Osteoblast (primary cell): ENCODE measurements around the gene RNLS. TPM values are rescaled to one million over a fixed set of nuclear protein-coding genes. Genes with fewer than 3 reads are reported as not detected.

Experiments used
- DNase-seq: peaks from one replicate; pipeline ENCODE4 v3.0.0; 2011; ENCODE audit warnings: low spot score, mixed read lengths; ENCODE audit not compliant: insufficient read length; ENCODE audit errors: missing footprints
- H2AFZ ChIP-seq: 2 replicates; pipeline ENCODE4 v1.6.0; 2011; ENCODE audit warnings: mild to moderate bottlenecking, low read length
- H3K27ac ChIP-seq: 2 replicates; pipeline ENCODE4 v1.5.1; 2011; ENCODE audit warnings: mild to moderate bottlenecking, low read depth, low read length, moderate library complexity
- H3K27me3 ChIP-seq: 2 replicates; pipeline ENCODE4 v1.6.0; 2012; ENCODE audit warnings: mild to moderate bottlenecking, control low read depth, inconsistent platforms, low read length, moderate library complexity; ENCODE audit not compliant: insufficient read depth
- H3K36me3 ChIP-seq: 2 replicates; pipeline ENCODE4 v1.5.1; 2011; ENCODE audit warnings: mild to moderate bottlenecking, low read length, control low read depth, moderate library complexity; ENCODE audit not compliant: insufficient read depth
- H3K4me1 ChIP-seq: 2 replicates; pipeline ENCODE4 v1.5.1; 2011; ENCODE audit warnings: mild to moderate bottlenecking, low read length, control low read depth, moderate library complexity; ENCODE audit not compliant: insufficient read depth
- H3K4me2 ChIP-seq: 2 replicates; pipeline ENCODE4 v1.6.0; 2011; ENCODE audit warnings: mild to moderate bottlenecking, low read length; ENCODE audit not compliant: insufficient read depth
- H3K4me3 ChIP-seq: fragments of 200-600 bp; sonication (generic); 3 replicates; pipeline ENCODE4 v1.5.1; 2012; ENCODE audit warnings: mild to moderate bottlenecking, low read length, inconsistent platforms; ENCODE audit not compliant: insufficient read depth
- H3K79me2 ChIP-seq: 2 replicates; pipeline ENCODE4 v1.6.0; 2012; ENCODE audit warnings: mild to moderate bottlenecking, low read length, control low read depth, inconsistent platforms; ENCODE audit not compliant: insufficient read depth
- H3K9me3 ChIP-seq: 2 replicates; pipeline ENCODE4 v1.5.1; 2011; ENCODE audit warnings: low read depth, low read length, control low read depth
- H4K20me1 ChIP-seq: 2 replicates; pipeline ENCODE4 v1.6.0; 2012; ENCODE audit warnings: mild to moderate bottlenecking, low read length, control low read depth; ENCODE audit not compliant: insufficient read depth
- total RNA-seq: library from RNA; depleted of rRNA; stranded (reverse); fragments of >200 nt; gene quantifications from 2 replicates; pipeline ENCODE4 v1.2.3, GENCODE V29; 2012
- TF ChIP-seq, protein P1 (sequence below): IDR thresholded peaks from 2 replicates; pipeline ENCODE4 v1.5.1; 2011; ENCODE audit warnings: mild to moderate bottlenecking, low read depth, low read length, moderate library complexity; ENCODE audit errors: extremely low read depth

RNLS gene
- total RNA-seq, 1 donor = 22.4 TPM

DNA sequence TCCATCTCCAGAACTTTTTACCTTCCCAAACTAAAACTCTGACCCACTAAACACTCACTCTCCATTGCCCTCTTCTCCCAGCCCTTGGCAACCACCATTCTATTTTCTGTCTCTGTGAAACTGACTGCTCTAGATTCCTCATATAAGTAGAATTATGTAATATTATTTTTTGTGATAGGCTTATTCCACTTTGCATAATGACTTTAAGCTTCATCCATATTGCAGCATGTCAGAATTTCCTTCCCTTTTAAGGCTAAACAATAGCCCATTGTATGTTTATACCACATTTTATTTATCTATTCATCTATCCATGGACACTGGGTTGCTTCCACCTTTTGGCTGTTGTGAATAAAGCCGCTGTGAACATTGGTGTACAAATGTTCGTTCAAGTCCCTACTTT lies 308.8 kb downstream of the RNLS start:
- Histone ChIP-seq H2AFZ (no peak overlapping the region), H3K27me3 (no peaks in the 10 kb centered on the region), H3K36me3 (no peaks in the 10 kb centered on the region), H3K9me3 (no peaks in the 10 kb centered on the region), H3K79me2 (no peaks in the 10 kb centered on the region), H3K4me2 (no peak overlapping the region), H4K20me1 (no peaks in the 10 kb centered on the region), H3K4me1 (peaks cover 26% of the 10 kb centered on the region), H3K27ac (no peak overlapping the region), H3K4me3 (no peak overlapping the region)
- no peak for DNase-seq
- TF ChIP-seq, protein P1, sequence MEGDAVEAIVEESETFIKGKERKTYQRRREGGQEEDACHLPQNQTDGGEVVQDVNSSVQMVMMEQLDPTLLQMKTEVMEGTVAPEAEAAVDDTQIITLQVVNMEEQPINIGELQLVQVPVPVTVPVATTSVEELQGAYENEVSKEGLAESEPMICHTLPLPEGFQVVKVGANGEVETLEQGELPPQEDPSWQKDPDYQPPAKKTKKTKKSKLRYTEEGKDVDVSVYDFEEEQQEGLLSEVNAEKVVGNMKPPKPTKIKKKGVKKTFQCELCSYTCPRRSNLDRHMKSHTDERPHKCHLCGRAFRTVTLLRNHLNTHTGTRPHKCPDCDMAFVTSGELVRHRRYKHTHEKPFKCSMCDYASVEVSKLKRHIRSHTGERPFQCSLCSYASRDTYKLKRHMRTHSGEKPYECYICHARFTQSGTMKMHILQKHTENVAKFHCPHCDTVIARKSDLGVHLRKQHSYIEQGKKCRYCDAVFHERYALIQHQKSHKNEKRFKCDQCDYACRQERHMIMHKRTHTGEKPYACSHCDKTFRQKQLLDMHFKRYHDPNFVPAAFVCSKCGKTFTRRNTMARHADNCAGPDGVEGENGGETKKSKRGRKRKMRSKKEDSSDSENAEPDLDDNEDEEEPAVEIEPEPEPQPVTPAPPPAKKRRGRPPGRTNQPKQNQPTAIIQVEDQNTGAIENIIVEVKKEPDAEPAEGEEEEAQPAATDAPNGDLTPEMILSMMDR = no peak

DNA sequence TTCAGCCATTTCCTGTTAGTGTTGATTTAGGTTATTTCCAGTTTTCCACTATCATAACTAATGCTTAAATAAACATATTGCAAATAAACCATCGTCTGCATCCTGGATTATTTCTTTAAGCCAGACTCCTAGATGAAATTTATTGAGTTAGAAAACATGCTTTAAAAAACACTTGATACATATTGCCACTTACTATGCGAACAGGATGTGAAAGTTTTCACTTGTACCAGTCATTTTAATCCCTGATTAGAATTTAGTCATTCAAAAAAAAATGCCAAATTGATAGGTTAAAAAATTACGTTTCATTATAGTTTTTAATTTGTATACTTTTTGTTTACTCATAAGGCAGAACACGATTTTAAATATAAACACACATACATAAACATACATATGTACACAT lies 309.6 kb downstream of the RNLS start:
- Histone ChIP-seq H4K20me1 (no peaks in the 10 kb centered on the region), H3K4me2 (no peak overlapping the region), H3K36me3 (no peaks in the 10 kb centered on the region), H3K4me3 (no peak overlapping the region), H3K79me2 (no peaks in the 10 kb centered on the region), H3K27ac (no peak overlapping the region), H2AFZ (no peak overlapping the region), H3K9me3 (no peaks in the 10 kb centered on the region), H3K27me3 (no peaks in the 10 kb centered on the region), H3K4me1 (peaks cover 26% of the 10 kb centered on the region)
- no peak for DNase-seq
- TF ChIP-seq, protein P1 = no peak

DNA sequence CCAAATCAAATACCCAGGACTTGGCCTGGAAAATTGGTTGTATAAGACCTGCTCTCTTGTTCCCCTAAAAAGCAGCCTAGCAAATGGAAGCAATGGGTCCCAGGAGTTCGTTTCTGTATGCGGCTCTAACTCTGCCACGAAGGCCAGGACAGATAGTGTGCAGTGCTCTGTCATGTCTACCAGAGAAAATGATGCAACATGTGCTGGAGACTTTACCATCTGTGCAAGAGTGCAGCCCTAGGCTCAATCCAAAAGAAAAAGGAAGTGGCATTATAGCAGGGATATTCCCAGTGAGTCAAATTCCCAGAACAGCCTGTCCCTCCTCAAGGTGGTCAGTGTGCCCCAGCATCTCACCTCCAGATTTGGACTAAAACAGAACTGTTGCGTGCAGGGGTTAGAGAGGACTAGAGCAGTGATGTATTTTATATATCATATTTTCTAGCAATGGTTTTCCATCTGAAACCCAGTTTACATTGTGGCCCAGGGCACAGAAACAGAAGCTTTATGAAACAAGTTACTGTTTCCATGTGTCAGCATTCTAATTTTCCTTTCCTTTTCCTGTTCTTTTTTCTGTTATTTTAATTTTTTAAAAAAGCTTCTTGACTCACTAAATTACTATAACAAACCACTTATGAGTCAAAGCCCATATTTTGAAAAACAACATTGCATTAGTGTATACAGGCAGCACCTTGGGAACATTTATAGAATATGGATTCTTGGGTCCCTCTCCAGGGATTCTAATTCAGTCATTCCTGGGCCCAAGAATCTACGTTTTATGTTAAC lies 311.2 kb downstream of the RNLS start:
- no peaks in the 10 kb centered on the region for H3K36me3 ChIP-seq
- no peak for DNase-seq
- no peaks in the 10 kb centered on the region for H3K9me3 ChIP-seq
- H4K20me1 ChIP-seq = no peaks in the 10 kb centered on the region
- H3K4me2 ChIP-seq = peak overlapping the region; percentile 69
- peaks cover 30% of the 10 kb centered on the region for H3K4me1 ChIP-seq
- TF ChIP-seq, protein P1 = no peak
- no peaks in the 10 kb centered on the region for H3K27me3 ChIP-seq
- H3K79me2 ChIP-seq = no peaks in the 10 kb centered on the region
- no peak overlapping the region for H2AFZ ChIP-seq
- H3K4me3 ChIP-seq = no peak overlapping the region
- peak overlapping the region; percentile 74 for H3K27ac ChIP-seq

- H3K79me2 ChIP-seq = no peaks in the 10 kb centered on the region
- peak; percentile 67 for DNase-seq
- no peaks in the 10 kb centered on the region for H4K20me1 ChIP-seq
- H3K27ac ChIP-seq = peak overlapping the region; percentile 74
- H3K4me1 ChIP-seq = peaks cover 37% of the 10 kb centered on the region
- peak overlapping the region; percentile 69 for H3K4me2 ChIP-seq
- H3K27me3 ChIP-seq = no peaks in the 10 kb centered on the region
- peak overlapping the region; percentile 23 for H2AFZ ChIP-seq
- no peaks in the 10 kb centered on the region for H3K36me3 ChIP-seq
- H3K9me3 ChIP-seq = no peaks in the 10 kb centered on the region
- TF ChIP-seq, protein P1 = no peak
- H3K4me3 ChIP-seq = peak overlapping the region; percentile 24
Measured at GRCh38 chr10:88270871-88271713, 312.0 kb downstream of the RNLS start.
